DOHH2 (cell line): ENCODE measurements around the gene ARID4B.

Source experiments
- H3F3A ChIP-seq: fragments of 200-600 bp; sonication (generic), shearing (Covaris generic); 2 replicates; pipeline ENCODE4 v1.6.0; 2016; ENCODE audit warnings: antibody characterized with exemption, mild to moderate bottlenecking; ENCODE audit not compliant: control insufficient read depth, insufficient read depth
- H3K27ac ChIP-seq: fragments of 200-600 bp; sonication (generic); 2 replicates; pipeline ENCODE4 v1.5.1; 2014; ENCODE audit warnings: low read depth, mild to moderate bottlenecking, low read length, moderate library complexity
- H3K27me3 ChIP-seq: fragments of 200-600 bp; sonication (generic); 2 replicates; pipeline ENCODE4 v1.6.1; 2014; ENCODE audit warnings: mild to moderate bottlenecking, low read length, mixed read lengths; ENCODE audit not compliant: control insufficient read depth
- H3K36me3 ChIP-seq: fragments of 200-600 bp; sonication (generic); 2 replicates; pipeline ENCODE4 v1.6.1; 2014; ENCODE audit warnings: mild to moderate bottlenecking, low read length, moderate library complexity, mixed read lengths; ENCODE audit not compliant: control insufficient read depth
- H3K4me1 ChIP-seq: fragments of 200-600 bp; sonication (generic); 2 replicates; pipeline ENCODE4 v1.6.1; 2014; ENCODE audit warnings: mild to moderate bottlenecking, low read length, mixed read lengths; ENCODE audit not compliant: control insufficient read depth
- H3K4me2 ChIP-seq: fragments of 200-600 bp; sonication (generic); 2 replicates; pipeline ENCODE4 v1.6.0; 2014; ENCODE audit warnings: mild to moderate bottlenecking, low read length, moderate library complexity
- H3K4me3 ChIP-seq: fragments of 200-600 bp; sonication (generic); 2 replicates; pipeline ENCODE4 v1.5.1; 2014; ENCODE audit warnings: mild to moderate bottlenecking, low read length, mixed read lengths
- H3K79me2 ChIP-seq: fragments of 200-600 bp; sonication (generic); 2 replicates; pipeline ENCODE4 v1.6.1; 2014; ENCODE audit warnings: mild to moderate bottlenecking, low read length, mixed read lengths; ENCODE audit not compliant: control insufficient read depth
- H3K9me2 ChIP-seq: fragments of 200-600 bp; sonication (generic); replicated peaks from 2 replicates; pipeline ENCODE4 v1.6.1; 2014; ENCODE audit warnings: mild to moderate bottlenecking, low read length, mixed read lengths; ENCODE audit not compliant: control insufficient read depth
- H3K9me3 ChIP-seq: fragments of 200-600 bp; sonication (generic); 2 replicates; pipeline ENCODE4 v1.6.1; 2014; ENCODE audit warnings: antibody characterized with exemption, low read length, mixed read lengths; ENCODE audit not compliant: control insufficient read depth, insufficient read depth
- H4K20me1 ChIP-seq: fragments of 200-600 bp; sonication (generic); 2 replicates; pipeline ENCODE4 v1.6.0; 2014; ENCODE audit warnings: low read depth, mild to moderate bottlenecking, antibody characterized with exemption, low read length, moderate library complexity; ENCODE audit not compliant: control insufficient read depth, insufficient read depth
- EZH2phosphoT487 ChIP-seq: fragments of 200-600 bp; sonication (generic); IDR thresholded peaks from 2 replicates; pipeline ENCODE4 v1.6.1; 2017; ENCODE audit warnings: borderline replicate concordance, mild to moderate bottlenecking, antibody characterized with exemption, low read length, moderate library complexity, mixed read lengths
- TF ChIP-seq, protein P1 (sequence below): fragments of 200-600 bp; sonication (generic); IDR thresholded peaks from one replicate; pipeline ENCODE4 v1.5.1; 2014; ENCODE audit warnings: antibody characterized with exemption, mild to moderate bottlenecking, low read depth, low read length; ENCODE audit not compliant: poor library complexity, severe bottlenecking

The ARID4B gene

DNA sequence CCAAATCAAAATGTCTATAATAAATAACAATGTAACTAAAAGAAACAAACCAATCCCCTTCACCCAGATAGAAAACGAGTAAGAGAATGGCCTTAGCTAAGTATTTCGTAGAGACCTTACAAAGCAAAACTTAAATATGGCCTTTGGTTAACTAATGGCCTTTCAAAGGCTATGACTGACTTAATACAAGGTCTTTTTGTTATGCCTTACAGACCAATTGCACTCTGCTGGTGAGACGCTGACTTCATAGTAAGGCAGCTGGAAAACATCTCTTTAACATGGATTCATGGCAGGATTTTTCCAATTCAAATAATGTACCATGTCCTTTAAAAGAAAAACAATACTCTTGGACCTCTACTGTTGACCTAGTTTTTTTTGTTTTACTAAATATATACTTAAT, 23.5 kb upstream of the ARID4B start:
- TF ChIP-seq EZH2phosphoT487, result no peak
- TF ChIP-seq, protein P1, sequence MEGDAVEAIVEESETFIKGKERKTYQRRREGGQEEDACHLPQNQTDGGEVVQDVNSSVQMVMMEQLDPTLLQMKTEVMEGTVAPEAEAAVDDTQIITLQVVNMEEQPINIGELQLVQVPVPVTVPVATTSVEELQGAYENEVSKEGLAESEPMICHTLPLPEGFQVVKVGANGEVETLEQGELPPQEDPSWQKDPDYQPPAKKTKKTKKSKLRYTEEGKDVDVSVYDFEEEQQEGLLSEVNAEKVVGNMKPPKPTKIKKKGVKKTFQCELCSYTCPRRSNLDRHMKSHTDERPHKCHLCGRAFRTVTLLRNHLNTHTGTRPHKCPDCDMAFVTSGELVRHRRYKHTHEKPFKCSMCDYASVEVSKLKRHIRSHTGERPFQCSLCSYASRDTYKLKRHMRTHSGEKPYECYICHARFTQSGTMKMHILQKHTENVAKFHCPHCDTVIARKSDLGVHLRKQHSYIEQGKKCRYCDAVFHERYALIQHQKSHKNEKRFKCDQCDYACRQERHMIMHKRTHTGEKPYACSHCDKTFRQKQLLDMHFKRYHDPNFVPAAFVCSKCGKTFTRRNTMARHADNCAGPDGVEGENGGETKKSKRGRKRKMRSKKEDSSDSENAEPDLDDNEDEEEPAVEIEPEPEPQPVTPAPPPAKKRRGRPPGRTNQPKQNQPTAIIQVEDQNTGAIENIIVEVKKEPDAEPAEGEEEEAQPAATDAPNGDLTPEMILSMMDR, result no peak
- Histone ChIP-seq H3K36me3 (no peaks in the 10 kb centered on the region), H3K27ac (no peak overlapping the region), H3F3A (no peaks in the 10 kb centered on the region), H3K79me2 (no peaks in the 10 kb centered on the region), H3K27me3 (no peaks in the 10 kb centered on the region), H3K9me3 (no peaks in the 10 kb centered on the region), H4K20me1 (no peaks in the 10 kb centered on the region), H3K4me3 (no peak overlapping the region), H3K4me2 (no peak overlapping the region), H3K9me2 (no peaks in the 10 kb centered on the region), H3K4me1 (no peaks in the 10 kb centered on the region)

DNA sequence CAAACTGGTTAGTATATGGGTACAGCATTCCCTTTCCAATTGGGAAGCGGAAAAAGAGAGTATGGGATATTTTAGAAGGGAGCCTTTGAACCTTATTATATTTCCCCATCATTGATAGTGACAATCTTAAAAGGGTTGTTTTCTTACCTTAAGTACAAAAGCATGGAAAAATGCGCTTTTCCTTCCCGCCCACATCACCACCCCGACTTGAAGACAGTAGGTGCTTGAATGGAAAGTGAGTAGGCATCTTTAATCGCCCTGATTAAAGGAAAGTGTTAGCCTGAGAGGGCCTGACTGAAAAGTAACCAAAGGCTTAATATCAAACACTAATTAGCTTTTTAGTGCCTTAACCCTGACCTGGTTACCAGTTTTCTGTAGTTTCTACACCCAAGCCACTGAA, 15.7 kb upstream of the ARID4B start:
- Histone ChIP-seq H3K9me2 (no peaks in the 10 kb centered on the region), H3K4me1 (no peaks in the 10 kb centered on the region), H3K4me2 (no peak overlapping the region), H3K36me3 (peaks cover 8% of the 10 kb centered on the region), H3K9me3 (no peaks in the 10 kb centered on the region), H3K4me3 (no peak overlapping the region), H3F3A (no peaks in the 10 kb centered on the region), H3K27me3 (no peaks in the 10 kb centered on the region), H3K27ac (no peak overlapping the region), H3K79me2 (no peaks in the 10 kb centered on the region), H4K20me1 (no peaks in the 10 kb centered on the region)
- TF ChIP-seq EZH2phosphoT487, result no peak
- TF ChIP-seq, protein P1, result no peak

DNA sequence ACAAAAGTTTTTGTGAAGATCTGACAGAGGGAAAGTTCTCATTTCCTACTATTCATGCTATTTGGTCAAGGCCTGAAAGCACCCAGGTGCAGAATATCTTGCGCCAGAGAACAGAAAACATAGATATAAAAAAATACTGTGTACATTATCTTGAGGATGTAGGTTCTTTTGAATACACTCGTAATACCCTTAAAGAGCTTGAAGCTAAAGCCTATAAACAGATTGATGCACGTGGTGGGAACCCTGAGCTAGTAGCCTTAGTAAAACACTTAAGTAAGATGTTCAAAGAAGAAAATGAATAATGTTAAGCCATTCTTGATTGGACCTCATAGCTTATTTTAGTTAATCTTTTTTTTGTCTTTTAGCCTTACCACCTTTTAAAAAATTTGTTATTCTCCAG, 14.5 kb upstream of the ARID4B start:
- Histone ChIP-seq H4K20me1 (no peaks in the 10 kb centered on the region), H3K9me3 (no peaks in the 10 kb centered on the region), H3F3A (no peaks in the 10 kb centered on the region), H3K27ac (no peak overlapping the region), H3K27me3 (no peaks in the 10 kb centered on the region), H3K79me2 (no peaks in the 10 kb centered on the region), H3K36me3 (peaks cover 12% of the 10 kb centered on the region), H3K4me1 (no peaks in the 10 kb centered on the region), H3K9me2 (no peaks in the 10 kb centered on the region), H3K4me2 (no peak overlapping the region), H3K4me3 (no peak overlapping the region)
- no peak for TF ChIP-seq EZH2phosphoT487
- TF ChIP-seq, protein P1, result no peak

DNA sequence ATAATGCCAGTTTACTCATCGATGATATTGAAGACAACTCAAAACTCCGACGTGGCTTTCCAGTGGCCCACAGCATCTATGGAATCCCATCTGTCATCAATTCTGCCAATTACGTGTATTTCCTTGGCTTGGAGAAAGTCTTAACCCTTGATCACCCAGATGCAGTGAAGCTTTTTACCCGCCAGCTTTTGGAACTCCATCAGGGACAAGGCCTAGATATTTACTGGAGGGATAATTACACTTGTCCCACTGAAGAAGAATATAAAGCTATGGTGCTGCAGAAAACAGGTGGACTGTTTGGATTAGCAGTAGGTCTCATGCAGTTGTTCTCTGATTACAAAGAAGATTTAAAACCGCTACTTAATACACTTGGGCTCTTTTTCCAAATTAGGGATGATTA, 14.1 kb upstream of the ARID4B start:
- Histone ChIP-seq H3K4me2 (no peak overlapping the region), H3K4me3 (no peak overlapping the region), H3K36me3 (peaks cover 15% of the 10 kb centered on the region), H3F3A (no peaks in the 10 kb centered on the region), H3K27ac (no peak overlapping the region), H3K27me3 (no peaks in the 10 kb centered on the region), H3K4me1 (no peaks in the 10 kb centered on the region), H3K9me2 (no peaks in the 10 kb centered on the region), H3K9me3 (no peaks in the 10 kb centered on the region), H4K20me1 (no peaks in the 10 kb centered on the region), H3K79me2 (no peaks in the 10 kb centered on the region)
- TF ChIP-seq, protein P1, result no peak
- no peak for TF ChIP-seq EZH2phosphoT487
